Psoas muscle (tissue), 8 donors: ENCODE measurements around the gene SDK2. TPM values are rescaled to one million over a fixed set of nuclear protein-coding genes. Genes with fewer than 3 reads are reported as not detected.

ENCODE experiments used
- ATAC-seq, 4 donors: fragments of 200-7000 bp; cut with Tn5 transposase; one replicate each; pipeline ENCODE4 v1.9.1; 2020; ENCODE audit warnings: moderate library complexity in 3 of 4, mild to moderate bottlenecking in 2 of 4
- DNase-seq, 2 donors: peaks; one replicate each; pipeline ENCODE4 v3.0.0-alpha.2; 2020
- H3K27ac ChIP-seq: fragments of 200-600 bp; one replicate; pipeline ENCODE4 v1.8.0; 2022
- H3K27me3 ChIP-seq, 3 donors: fragments of 200-600 bp in 1 of 3; one replicate each; pipeline versions ENCODE4 v1.6.1 to v1.8.0; 2013 to 2022; ENCODE audit warnings: low read length in 2 of 3, mild to moderate bottlenecking in 2 of 3, moderate library complexity in 1 of 3; ENCODE audit not compliant: insufficient read depth in 3 of 3
- H3K36me3 ChIP-seq, 2 donors: fragments of 200-600 bp in 1 of 2; one replicate each; pipeline versions ENCODE4 v1.6.1 to v1.8.0; 2013 to 2022; ENCODE audit warnings: low read depth in 1 of 2, mild to moderate bottlenecking in 1 of 2, moderate library complexity in 1 of 2; ENCODE audit not compliant: insufficient read depth in 1 of 2
- H3K4me1 ChIP-seq: fragments of 200-600 bp; one replicate; pipeline ENCODE4 v1.8.0; 2022
- H3K4me3 ChIP-seq: fragments of 200-600 bp; one replicate; pipeline ENCODE4 v1.8.0; 2022; ENCODE audit warnings: mild to moderate bottlenecking
- H3K9me3 ChIP-seq: fragments of 200-600 bp; one replicate; pipeline ENCODE4 v1.8.0; 2022
- CTCF ChIP-seq: fragments of 200-600 bp; IDR thresholded peaks from one replicate; pipeline ENCODE4 v1.8.0; 2022; ENCODE audit warnings: antibody characterized with exemption
- WGBS, 3 donors: extraction: QIAGEN DNeasy Blood & Tissue Kit; methylation state at CpG; one replicate each; pipeline versions ENCODE4 v1.1.6 to v1.1.7; 2013; 5-methylcytosine and 5-hydroxymethylcytosine counted together
- intact Hi-C, 2 donors: fragments of 100-400 bp; cut with DNase I; formaldehyde crosslinking; loops; one replicate each; pipeline versions ENCODE4 v1.11.0 to v1.14.2; 2022
- polyA plus RNA-seq, 3 donors: library from polyadenylated mRNA; stranded (reverse); fragments of 200-250 nt; gene quantifications; one replicate each; pipeline ENCODE4 v1.2.3, GENCODE V29; 2013
- total RNA-seq, 4 donors: library from RNA; stranded (reverse); fragmentation: NEBNext Ultra II Directional in 2 of 4; extraction: Animal tissue kit (Norgen Biotek cat#: 25700) in 2 of 4; gene quantifications; one replicate each; pipeline versions ENCODE4 v1.2.1 to v1.2.4, GENCODE V29; 2021 to 2023
- donor health status: healthy with polysubstance abuse.
- donor health status: DM: no; HTN: no; CAD: no; lungs with moderate emphysema.
- donor health status: Bipolar disorder and iron deficiency.
- donor health status: healthy.
- donor health status: DM: yes; HTN: yes; CAD: no.
- donor health status: DM: no; HTN: no; CAD: no.
- donor health status: DM: no; HTN: no; CAD: no.
- donor health status: DM: yes; HTN: yes; CAD: no.

Gene SDK2
- total and polyA plus RNA-seq, 7 donors = 0.04 to 2.8 (median 0.24) TPM

- no peak for DNase-seq
- Histone ChIP-seq H3K27ac (no peak overlapping the region), H3K4me3 (no peak overlapping the region), H3K27me3 (peaks cover 0 to 2% (median 0%) of the 10 kb centered on the region in 3 donors), H3K36me3 (no peaks in the 10 kb centered on the region), H3K4me1 (peaks cover 2% of the 10 kb centered on the region), H3K9me3 (no peaks in the 10 kb centered on the region)
- no peak for TF ChIP-seq CTCF
- intact Hi-C loops = no loop called here
- 62 to 70% (median 63%) methylated on average over 6 of the region's 6 CpGs for WGBS, 3 donors
- no peak for ATAC-seq
These were observed 323.5 kb downstream of the SDK2 start for GRCh38 chr17:73320601-73321264.

DNA sequence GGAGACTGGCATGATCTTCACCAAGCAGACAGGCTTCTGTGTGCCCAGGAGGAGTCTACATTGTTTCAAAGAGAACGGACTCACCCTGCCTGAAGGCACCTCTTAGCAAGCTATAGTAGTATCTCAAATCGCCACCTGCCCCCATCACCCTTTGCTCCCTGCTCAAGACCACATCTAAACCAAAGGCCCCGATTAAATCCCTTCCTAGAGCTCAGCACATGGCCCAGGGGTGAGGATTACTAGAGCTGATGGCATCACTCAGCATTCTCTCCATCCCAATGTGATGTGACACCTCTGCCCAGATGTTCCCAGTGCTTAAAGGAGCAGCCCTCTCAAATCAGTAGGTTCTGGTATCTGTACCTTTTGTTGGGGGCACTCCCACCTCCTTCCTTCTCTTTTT is 324.5 kb downstream of the SDK2 start:
- ATAC-seq = no peak
- 83 to 92% (median 88%) methylated on average over 3 of the region's 3 CpGs for WGBS, 3 donors

GRCh38 chr17:73318836-73319235 is 325.4 kb downstream of the SDK2 start:
- intact Hi-C loops = no loop called here
- Histone ChIP-seq H3K4me3 (no peak overlapping the region), H3K27me3 (no peaks in the 10 kb centered on the region), H3K4me1 (no peaks in the 10 kb centered on the region), H3K9me3 (no peaks in the 10 kb centered on the region), H3K36me3 (no peaks in the 10 kb centered on the region), H3K27ac (no peak overlapping the region)
- ATAC-seq (no peak), DNase-seq (no peak)
- 65 to 73% (median 68%) methylated on average over 5 of the region's 5 CpGs for WGBS, 3 donors
- TF ChIP-seq CTCF = no peak

More for the DNA sequence above, 324.5 kb downstream of the SDK2 start:
- no peak overlapping the region for H3K27ac ChIP-seq
- no peaks in the 10 kb centered on the region for H3K36me3 ChIP-seq
- no peak overlapping the region for H3K4me3 ChIP-seq
- TF ChIP-seq CTCF = no peak
- intact Hi-C loops = no loop called here
- H3K27me3 ChIP-seq = peaks cover 0 to under 1% (median 0%) of the 10 kb centered on the region in 3 donors
- H3K4me1 ChIP-seq = peaks cover under 1% of the 10 kb centered on the region
- H3K9me3 ChIP-seq = no peaks in the 10 kb centered on the region
- no peak for DNase-seq

DNA sequence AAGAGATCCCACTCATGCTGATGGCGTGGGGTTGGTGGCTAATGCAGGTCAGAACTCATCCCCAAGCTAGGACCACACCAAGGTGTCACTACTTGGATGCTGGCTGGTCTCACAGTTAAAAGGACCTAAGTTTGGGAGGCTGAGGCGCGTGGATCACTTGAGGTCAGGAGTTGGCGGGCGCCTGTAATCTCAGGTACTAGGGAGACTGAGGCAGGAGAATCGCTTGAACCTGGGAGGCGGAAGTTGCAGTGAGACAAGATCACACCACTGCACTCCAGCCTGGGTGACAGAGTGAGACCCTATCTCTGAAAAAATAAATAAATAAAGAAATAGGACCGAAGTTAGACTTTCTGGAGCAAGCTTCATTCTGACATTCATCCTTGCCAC is 325.8 kb downstream of the SDK2 start:
- no peak overlapping the region for H3K27ac ChIP-seq
- TF ChIP-seq CTCF = no peak
- no peak for ATAC-seq

More for the DNA sequence above, 325.8 kb downstream of the SDK2 start:
- no peaks in the 10 kb centered on the region for H3K36me3 ChIP-seq
- H3K4me3 ChIP-seq = no peak overlapping the region
- no peaks in the 10 kb centered on the region for H3K9me3 ChIP-seq
- 96% methylated on average over 8 of the region's 8 CpGs for WGBS, 3 donors
- H3K4me1 ChIP-seq = no peaks in the 10 kb centered on the region
- no peaks in the 10 kb centered on the region for H3K27me3 ChIP-seq
- intact Hi-C loops = no loop called here
- DNase-seq = no peak
